H1 (cell line): Measurements from ENCODE around the gene GSE1. TPM values are rescaled to one million over a fixed set of nuclear protein-coding genes. Genes with fewer than 3 reads are reported as not detected.

Source experiments
- CREB1 ChIP-seq: IDR thresholded peaks from 2 replicates; pipeline ENCODE4 v1.6.1; 2012; ENCODE audit warnings: inconsistent platforms
- EGR1 ChIP-seq: IDR thresholded peaks from 2 replicates; pipeline ENCODE4 v1.6.1; 2011; ENCODE audit warnings: low read depth, low read length, borderline replicate concordance
- JUN ChIP-seq: IDR thresholded peaks from 2 replicates; pipeline ENCODE4 v1.6.1; 2011; ENCODE audit warnings: low read depth, mild to moderate bottlenecking, improper control_type of control experiment, low read length
- RAD21 ChIP-seq, 2 experiments: IDR thresholded peaks in 1 of 2; conservative IDR thresholded peaks in 1 of 2; 2 replicates each; pipeline ENCODE4 v1.6.1; 2011; ENCODE audit warnings: low read depth in 2 of 2, low read length in 2 of 2, improper control_type of control experiment in 1 of 2, inconsistent platforms in 1 of 2, mild to moderate bottlenecking in 1 of 2, moderate library complexity in 1 of 2
- RFX5 ChIP-seq: IDR thresholded peaks from 2 replicates; pipeline ENCODE4 v1.6.1; 2011; ENCODE audit warnings: low read depth, low read length, improper control_type of control experiment, borderline replicate concordance
- SRF ChIP-seq: IDR thresholded peaks from 2 replicates; pipeline ENCODE4 v1.6.1; 2011; ENCODE audit warnings: mild to moderate bottlenecking, low read depth, low read length, moderate library complexity
- TBP ChIP-seq: IDR thresholded peaks from 2 replicates; pipeline ENCODE4 v1.6.1; 2011; ENCODE audit warnings: low read depth, low read length, improper control_type of control experiment
- polyA plus RNA-seq, 7 experiments: library from polyadenylated mRNA; depleted of rRNA in 3 of 7; stranded (reverse) in 5 of 7; unstranded in 2 of 7; fragments of >200 nt in 5 of 7; fragments of 200-250 nt in 2 of 7; gene quantifications; 1 replicate in 5 of 7; 2 replicates in 1 of 7; 4 replicates in 1 of 7; pipeline versions ENCODE4 v1.2.1 to v1.2.3, GENCODE V29; 2011 to 2013; ENCODE audit warnings: missing spikeins in 2 of 7, mixed read lengths in 2 of 7
- total RNA-seq: library from RNA; stranded (reverse); fragmentation: NEBNext Ultra II Directional; extraction: Animal tissue kit (Norgen Biotek cat#: 25700); gene quantifications from 2 replicates; pipeline ENCODE4 v1.2.1, GENCODE V29; 2021

GSE1 gene
- total and polyA plus RNA-seq, 2 of the 8 experiments (the other 6 are each of a cell fraction or from before 2014, with no cell fraction given) = 26.0 to 65.6 TPM

- no peak for TF ChIP-seq SRF
- no peak for TF ChIP-seq RFX5
- TF ChIP-seq CREB1 = no peak
- no peak for TF ChIP-seq RAD21 (IDR thresholded peaks at IDR 0.05 in 1 of 2, conservative IDR thresholded peaks at IDR 0.05 in 1 of 2; ENCODE audit: low read depth in 2 of 2, low read length in 2 of 2)
- TF ChIP-seq JUN = no peak
- no peak for TF ChIP-seq EGR1
- no peak for TF ChIP-seq TBP
These were observed 45.2 kb upstream of the GSE1 start (continued) for GRCh38 chr16:85567935-85568334.
